OCI-LY1 (cell line): ENCODE measurements around the gene POPDC3.

Experiments used
- H2AFZ ChIP-seq: fragments of 200-600 bp; sonication (generic), shearing (Covaris generic); 2 replicates; pipeline ENCODE4 v1.6.0; 2014; ENCODE audit warnings: antibody characterized with exemption, mild to moderate bottlenecking, low read length
- H3F3A ChIP-seq: fragments of 200-600 bp; sonication (generic), shearing (Covaris generic); 2 replicates; pipeline ENCODE4 v1.6.0; 2014; ENCODE audit warnings: mild to moderate bottlenecking, antibody characterized with exemption, low read length, moderate library complexity; ENCODE audit not compliant: insufficient read depth
- H3K27ac ChIP-seq: fragments of 200-600 bp; sonication (generic); 2 replicates; pipeline ENCODE4 v1.5.1; 2014; ENCODE audit warnings: low read length, mixed run types, mild to moderate bottlenecking, low read depth; ENCODE audit not compliant: poor library complexity, severe bottlenecking
- H3K27me3 ChIP-seq: fragments of 200-600 bp; sonication (generic); 2 replicates; pipeline ENCODE4 v1.6.0; 2014; ENCODE audit warnings: antibody characterized with exemption, mild to moderate bottlenecking, low read length, moderate library complexity; ENCODE audit not compliant: insufficient read depth
- H3K36me3 ChIP-seq: fragments of 200-600 bp; sonication (generic); 2 replicates; pipeline ENCODE4 v1.6.1; 2014; ENCODE audit warnings: mild to moderate bottlenecking, antibody characterized with exemption, low read length, moderate library complexity, mixed read lengths; ENCODE audit not compliant: insufficient read depth
- H3K4me1 ChIP-seq: fragments of 200-600 bp; sonication (generic); 2 replicates; pipeline ENCODE4 v1.5.1; 2014; ENCODE audit warnings: mild to moderate bottlenecking, low read length, moderate library complexity; ENCODE audit not compliant: insufficient read depth, severe bottlenecking
- H3K4me2 ChIP-seq: fragments of 200-600 bp; sonication (generic), shearing (Covaris generic); 2 replicates; pipeline ENCODE4 v1.6.1; 2014; ENCODE audit warnings: low read length
- H3K4me3 ChIP-seq: fragments of 200-600 bp; sonication (generic); 2 replicates; pipeline ENCODE4 v1.5.1; 2014; ENCODE audit warnings: low read length, low read depth, mild to moderate bottlenecking, mixed read lengths; ENCODE audit not compliant: poor library complexity, severe bottlenecking
- H3K79me2 ChIP-seq: fragments of 200-600 bp; shearing (Covaris generic); 2 replicates; pipeline ENCODE4 v1.6.1; 2016; ENCODE audit warnings: mixed run types, low read length, mixed read lengths; ENCODE audit not compliant: insufficient read depth
- H3K9ac ChIP-seq: fragments of 200-600 bp; sonication (generic), shearing (Covaris generic); 2 replicates; pipeline ENCODE4 v1.6.1; 2014; ENCODE audit warnings: mild to moderate bottlenecking, low read length, mixed read lengths
- H3K9me2 ChIP-seq: fragments of 200-600 bp; sonication (generic), shearing (Covaris generic); 2 replicates; pipeline ENCODE4 v1.6.1; 2014; ENCODE audit warnings: low read depth, mild to moderate bottlenecking, low read length, mixed read lengths
- H3K9me3 ChIP-seq: fragments of 200-600 bp; shearing (Covaris generic); 2 replicates; pipeline ENCODE4 v1.6.1; 2014; ENCODE audit warnings: low read length, mixed read lengths
- H4K20me1 ChIP-seq: fragments of 200-600 bp; sonication (generic), shearing (Covaris generic); 2 replicates; pipeline ENCODE4 v1.6.0; 2016; ENCODE audit warnings: mild to moderate bottlenecking, low read length; ENCODE audit not compliant: insufficient read depth
- EZH2 ChIP-seq: fragments of 200-600 bp; sonication (generic), shearing (Covaris generic); IDR thresholded peaks from 2 replicates; pipeline ENCODE4 v1.8.0; 2017; ENCODE audit warnings: borderline replicate concordance, mixed run types, mild to moderate bottlenecking, antibody characterized with exemption, low read length, moderate library complexity, mixed read lengths
- TF ChIP-seq, protein P1 (sequence below): fragments of 200-600 bp; sonication (generic), shearing (Covaris generic); IDR thresholded peaks from 2 replicates; pipeline ENCODE4 v1.5.1; 2017; ENCODE audit warnings: mild to moderate bottlenecking, antibody characterized with exemption, low read length, moderate library complexity, mixed read lengths

POPDC3 gene

DNA sequence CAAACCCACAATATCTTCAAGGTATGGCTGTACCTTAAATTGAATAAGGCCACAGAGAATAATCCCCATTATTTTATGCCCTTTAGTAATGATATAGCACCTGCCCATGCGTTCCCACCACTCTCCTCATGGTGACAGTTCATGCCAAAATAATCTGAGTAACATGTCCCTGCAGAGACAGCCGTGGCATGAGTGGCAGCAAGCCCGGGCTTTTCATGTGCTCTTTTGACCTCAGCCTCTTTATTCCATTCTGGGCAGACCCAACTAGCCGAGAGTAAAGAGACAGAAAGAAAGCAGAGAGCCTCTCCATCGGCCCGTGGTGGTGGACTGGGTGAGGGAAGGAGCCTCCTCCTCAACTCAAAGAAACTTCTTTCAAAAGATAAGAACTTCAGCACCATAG, 19.9 kb upstream of the POPDC3 start:
- Histone ChIP-seq H2AFZ (no peak overlapping the region), H3K9me2 (no peaks in the 10 kb centered on the region), H3K9ac (no peak overlapping the region), H3K4me1 (no peaks in the 10 kb centered on the region), H3K79me2 (no peaks in the 10 kb centered on the region), H3K27me3 (no peaks in the 10 kb centered on the region), H3K4me3 (no peak overlapping the region), H3F3A (no peaks in the 10 kb centered on the region), H3K27ac (no peak overlapping the region), H3K9me3 (no peaks in the 10 kb centered on the region), H3K4me2 (no peak overlapping the region), H3K36me3 (no peaks in the 10 kb centered on the region), H4K20me1 (no peaks in the 10 kb centered on the region)
- TF ChIP-seq EZH2 = no peak
- TF ChIP-seq, protein P1, sequence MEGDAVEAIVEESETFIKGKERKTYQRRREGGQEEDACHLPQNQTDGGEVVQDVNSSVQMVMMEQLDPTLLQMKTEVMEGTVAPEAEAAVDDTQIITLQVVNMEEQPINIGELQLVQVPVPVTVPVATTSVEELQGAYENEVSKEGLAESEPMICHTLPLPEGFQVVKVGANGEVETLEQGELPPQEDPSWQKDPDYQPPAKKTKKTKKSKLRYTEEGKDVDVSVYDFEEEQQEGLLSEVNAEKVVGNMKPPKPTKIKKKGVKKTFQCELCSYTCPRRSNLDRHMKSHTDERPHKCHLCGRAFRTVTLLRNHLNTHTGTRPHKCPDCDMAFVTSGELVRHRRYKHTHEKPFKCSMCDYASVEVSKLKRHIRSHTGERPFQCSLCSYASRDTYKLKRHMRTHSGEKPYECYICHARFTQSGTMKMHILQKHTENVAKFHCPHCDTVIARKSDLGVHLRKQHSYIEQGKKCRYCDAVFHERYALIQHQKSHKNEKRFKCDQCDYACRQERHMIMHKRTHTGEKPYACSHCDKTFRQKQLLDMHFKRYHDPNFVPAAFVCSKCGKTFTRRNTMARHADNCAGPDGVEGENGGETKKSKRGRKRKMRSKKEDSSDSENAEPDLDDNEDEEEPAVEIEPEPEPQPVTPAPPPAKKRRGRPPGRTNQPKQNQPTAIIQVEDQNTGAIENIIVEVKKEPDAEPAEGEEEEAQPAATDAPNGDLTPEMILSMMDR = no peak

DNA sequence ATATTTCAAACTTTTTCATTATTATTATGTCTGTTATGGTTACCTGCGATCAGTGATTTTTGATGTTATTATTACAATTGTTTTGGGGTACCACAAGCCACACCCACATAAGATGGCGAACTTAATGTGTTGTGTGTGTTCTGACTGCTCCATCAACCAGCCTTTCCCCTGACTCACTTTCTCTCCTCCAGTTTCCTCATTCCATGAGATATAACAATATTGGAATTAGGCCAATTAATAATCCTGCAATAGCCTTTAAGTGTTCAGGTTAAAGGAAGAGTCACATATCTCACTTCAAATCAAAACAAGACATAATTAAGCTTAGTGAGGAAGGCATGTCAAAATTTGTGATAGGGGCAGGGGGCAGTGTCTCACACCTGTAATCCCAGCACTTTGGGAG, 16.3 kb upstream of the POPDC3 start:
- Histone ChIP-seq H3F3A (no peaks in the 10 kb centered on the region), H3K4me1 (no peaks in the 10 kb centered on the region), H3K9me2 (no peaks in the 10 kb centered on the region), H3K9me3 (no peaks in the 10 kb centered on the region), H3K27me3 (no peaks in the 10 kb centered on the region), H3K27ac (no peak overlapping the region), H3K79me2 (no peaks in the 10 kb centered on the region), H3K9ac (no peak overlapping the region), H2AFZ (no peak overlapping the region), H3K4me3 (no peak overlapping the region), H3K4me2 (no peak overlapping the region), H4K20me1 (no peaks in the 10 kb centered on the region), H3K36me3 (no peaks in the 10 kb centered on the region)
- TF ChIP-seq, protein P1 = no peak
- TF ChIP-seq EZH2 = no peak

DNA sequence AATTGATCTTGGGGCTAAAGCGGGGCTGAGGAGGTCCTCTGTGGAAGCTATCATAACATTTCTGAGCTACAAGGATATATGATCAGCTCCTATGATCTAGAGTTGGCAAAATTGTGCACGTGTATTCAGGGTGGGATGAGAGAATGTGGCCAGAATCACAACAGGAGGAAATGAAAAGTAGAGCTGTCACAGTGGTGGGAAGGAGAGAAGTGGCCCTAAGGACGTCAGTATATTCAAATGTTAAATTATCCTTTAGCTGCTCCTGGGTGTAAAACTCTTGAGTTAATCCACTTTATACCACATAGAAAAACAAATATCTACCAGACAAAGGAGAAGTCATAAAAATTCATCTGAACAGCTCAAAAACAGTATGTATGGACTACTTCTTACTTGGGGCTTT, 14.8 kb upstream of the POPDC3 start:
- Histone ChIP-seq H3K4me3 (no peak overlapping the region), H3K9me2 (no peaks in the 10 kb centered on the region), H3F3A (no peaks in the 10 kb centered on the region), H3K27me3 (no peaks in the 10 kb centered on the region), H3K4me2 (no peak overlapping the region), H3K9ac (no peak overlapping the region), H3K4me1 (no peaks in the 10 kb centered on the region), H3K9me3 (no peaks in the 10 kb centered on the region), H3K27ac (no peak overlapping the region), H3K36me3 (no peaks in the 10 kb centered on the region), H2AFZ (no peak overlapping the region), H4K20me1 (no peaks in the 10 kb centered on the region), H3K79me2 (no peaks in the 10 kb centered on the region)
- no peak for TF ChIP-seq EZH2
- TF ChIP-seq, protein P1 = no peak
